Putamen (tissue), 1 donor: Measurements from ENCODE around the gene TTC31.
"Not testable (repeated sequence)": the region's sequence is repeated elsewhere in the genome, so short reads cannot be mapped to it uniquely, and the experiment has no call there.

Source experiments
- DNase-seq: peaks from one replicate; pipeline ENCODE4 v3.0.0-alpha.2; 2016; ENCODE audit warnings: low spot score

Gene TTC31

DNA sequence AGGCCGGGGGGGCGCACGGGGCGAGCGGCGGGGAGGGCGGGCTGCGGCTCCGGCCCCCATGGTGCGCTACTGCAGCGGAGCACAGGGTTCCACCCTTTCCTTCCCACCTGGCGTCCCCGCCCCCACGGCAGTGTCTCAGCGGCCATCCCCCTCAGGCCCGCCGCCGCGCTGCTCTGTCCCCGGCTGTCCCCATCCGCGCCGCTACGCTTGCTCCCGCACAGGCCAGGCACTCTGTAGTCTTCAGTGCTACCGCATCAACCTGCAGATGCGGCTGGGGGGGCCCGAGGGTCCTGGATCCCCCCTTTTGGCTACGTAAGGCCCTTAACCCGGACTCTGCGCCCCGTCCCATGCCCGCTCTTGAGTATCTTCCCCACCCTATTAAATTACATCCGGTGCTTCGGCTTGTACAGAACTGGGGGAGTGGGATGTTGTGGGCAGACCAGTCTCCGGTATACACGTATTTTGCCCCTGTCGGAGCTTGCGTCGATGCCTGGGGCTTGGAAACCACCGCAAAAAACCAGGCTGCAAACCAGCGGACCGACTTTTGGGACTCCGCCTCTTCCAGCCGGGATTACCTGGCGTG is 25.2 kb upstream of the TTC31 start:
- DNase-seq: no peak

DNA sequence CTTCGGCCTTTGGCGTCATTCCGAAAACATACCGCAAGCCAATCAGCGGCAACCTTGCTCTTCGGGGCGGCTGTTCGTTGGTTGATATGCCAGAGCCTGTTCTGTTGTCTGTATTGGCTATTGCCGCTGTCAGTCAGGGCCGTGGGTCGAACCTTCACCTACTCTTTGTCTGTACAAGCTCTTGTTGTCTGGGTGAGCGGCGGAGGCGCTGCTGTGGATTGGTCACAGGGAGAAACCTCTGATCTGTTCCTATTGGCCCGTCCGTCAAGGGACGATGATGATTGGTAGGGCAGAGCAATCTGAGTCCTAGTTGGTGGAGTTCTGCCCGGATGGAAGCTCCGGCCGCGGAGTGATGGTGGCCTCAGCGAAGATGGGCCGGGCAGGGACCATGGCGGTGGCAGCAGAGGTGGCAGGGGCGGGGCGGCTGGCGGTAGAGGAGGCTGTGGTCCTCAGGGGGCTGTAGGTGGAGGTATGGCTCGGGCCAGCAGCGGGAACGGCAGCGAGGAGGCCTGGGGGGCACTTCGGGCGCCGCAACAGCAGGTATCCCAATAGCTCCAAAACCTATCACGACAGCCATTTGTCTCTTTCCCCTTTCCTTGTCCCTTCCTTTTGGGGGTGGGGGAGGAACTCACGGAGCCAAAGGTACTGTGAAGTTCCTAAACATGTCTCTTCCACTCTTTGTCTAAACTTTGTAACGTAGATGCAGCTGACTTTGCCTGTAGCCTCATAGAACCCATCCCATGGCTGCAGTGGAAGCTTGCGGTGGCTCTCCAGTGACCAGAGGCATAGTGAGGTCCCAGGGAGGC is 24.5 kb upstream of the TTC31 start, which contains the start of gene WBP1:
Gene WBP1, plus strand, starts transcription at position 307 of the 806 bp plus-strand sequence. Its CDS starts 165 bp downstream, at position 472.
- DNase-seq: peak; percentile 100

DNA sequence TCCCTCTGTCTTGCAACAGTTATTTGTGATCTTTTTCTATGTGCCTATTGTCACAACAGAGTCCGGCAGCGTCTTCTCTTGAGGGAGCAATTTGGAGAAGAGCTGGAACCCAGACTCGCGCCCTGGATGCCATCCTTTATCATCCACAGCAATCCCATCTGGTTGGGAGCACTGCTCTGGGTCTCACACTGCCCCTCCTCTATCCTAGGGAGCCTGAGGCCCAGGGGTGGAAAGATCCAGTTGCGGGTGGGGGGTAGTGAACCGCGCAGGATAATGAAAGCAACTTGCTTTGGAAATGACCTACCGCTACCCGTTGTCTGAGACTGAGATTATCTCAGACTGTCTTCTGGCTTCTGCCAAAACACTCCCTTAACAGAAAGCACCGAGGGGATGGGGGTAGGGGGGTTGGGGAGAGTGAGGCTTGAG is 23.9 kb upstream of the TTC31 start:
- DNase-seq: no peak

DNA sequence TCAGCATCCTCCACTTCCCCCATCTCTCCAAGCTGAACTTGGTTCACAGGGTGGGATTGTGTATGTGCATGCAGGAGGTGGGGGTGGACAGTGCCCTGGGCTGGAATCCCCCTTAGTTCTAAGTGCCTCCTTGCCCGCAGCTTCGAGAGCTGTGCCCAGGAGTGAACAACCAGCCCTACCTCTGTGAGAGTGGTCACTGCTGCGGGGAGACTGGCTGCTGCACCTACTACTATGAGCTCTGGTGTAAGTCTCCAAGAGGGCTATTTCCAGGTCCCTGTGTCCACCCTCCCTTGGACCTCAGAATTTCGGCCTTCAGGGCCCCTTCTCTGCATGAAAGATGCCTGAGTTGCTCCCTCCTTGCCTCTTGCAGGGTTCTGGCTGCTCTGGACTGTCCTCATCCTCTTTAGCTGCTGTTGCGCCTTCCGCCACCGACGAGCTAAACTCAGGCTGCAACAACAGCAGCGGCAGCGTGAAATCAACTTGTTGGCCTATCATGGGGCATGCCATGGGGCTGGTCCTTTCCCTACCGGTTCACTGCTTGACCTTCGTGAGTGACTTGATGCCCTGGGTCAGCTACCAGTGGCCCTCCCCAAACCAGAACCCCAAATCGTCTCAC is 23.3 kb upstream of the TTC31 start:
- DNase-seq: not testable (repeated sequence)

DNA sequence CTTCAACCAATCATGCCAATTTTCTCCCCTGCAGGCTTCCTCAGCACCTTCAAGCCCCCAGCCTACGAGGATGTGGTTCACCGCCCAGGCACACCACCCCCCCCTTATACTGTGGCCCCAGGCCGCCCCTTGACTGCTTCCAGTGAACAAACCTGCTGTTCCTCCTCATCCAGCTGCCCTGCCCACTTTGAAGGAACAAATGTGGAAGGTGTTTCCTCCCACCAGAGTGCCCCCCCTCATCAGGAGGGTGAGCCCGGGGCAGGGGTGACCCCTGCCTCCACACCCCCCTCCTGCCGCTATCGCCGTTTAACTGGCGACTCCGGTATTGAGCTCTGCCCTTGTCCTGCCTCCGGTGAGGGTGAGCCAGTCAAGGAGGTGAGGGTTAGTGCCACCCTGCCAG is 22.7 kb upstream of the TTC31 start:
- DNase-seq: not testable (repeated sequence)

DNA sequence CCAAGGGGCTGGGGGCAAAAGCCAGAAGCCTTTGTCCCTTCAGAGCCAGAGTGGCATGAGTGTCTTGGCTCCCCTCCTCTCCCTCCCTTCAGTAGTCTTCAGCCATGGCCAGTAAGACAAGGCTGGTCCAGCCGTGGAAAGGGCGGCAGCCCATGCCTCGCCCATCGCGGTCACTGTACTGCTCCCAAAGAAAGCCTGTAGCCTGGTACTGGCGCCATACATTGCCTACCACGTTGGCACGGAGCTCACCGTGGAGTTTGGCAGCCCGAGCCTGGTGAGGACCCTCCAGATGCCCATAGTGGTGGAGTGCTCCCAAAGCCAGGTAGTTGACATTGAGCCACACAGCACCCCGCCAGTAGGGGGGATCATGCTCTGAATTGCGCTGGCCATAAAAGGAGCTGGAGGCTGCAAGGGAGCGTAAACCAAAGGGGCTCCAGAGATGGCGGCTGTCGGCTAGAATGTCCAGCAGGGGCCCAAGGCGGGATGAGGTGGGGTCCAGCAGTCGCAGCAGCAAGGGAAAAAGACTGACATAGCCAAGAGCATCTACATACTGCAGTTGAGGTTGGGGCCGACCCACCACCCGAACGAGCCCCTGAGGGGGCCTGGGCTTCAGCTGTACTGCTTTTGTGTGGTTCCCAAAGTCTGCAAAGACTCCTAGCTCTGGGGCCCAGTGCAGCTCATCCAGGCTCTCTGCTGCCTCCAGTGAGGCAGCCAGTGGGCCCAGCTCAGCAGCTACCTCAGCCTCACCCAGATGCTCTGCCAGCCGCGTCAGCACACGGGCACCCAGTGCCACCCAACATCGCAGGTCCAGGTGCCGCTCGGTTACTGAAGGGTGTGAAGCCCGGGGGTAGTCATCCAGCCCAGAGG is 21.5 kb upstream of the TTC31 start:
- no peak for DNase-seq

DNA sequence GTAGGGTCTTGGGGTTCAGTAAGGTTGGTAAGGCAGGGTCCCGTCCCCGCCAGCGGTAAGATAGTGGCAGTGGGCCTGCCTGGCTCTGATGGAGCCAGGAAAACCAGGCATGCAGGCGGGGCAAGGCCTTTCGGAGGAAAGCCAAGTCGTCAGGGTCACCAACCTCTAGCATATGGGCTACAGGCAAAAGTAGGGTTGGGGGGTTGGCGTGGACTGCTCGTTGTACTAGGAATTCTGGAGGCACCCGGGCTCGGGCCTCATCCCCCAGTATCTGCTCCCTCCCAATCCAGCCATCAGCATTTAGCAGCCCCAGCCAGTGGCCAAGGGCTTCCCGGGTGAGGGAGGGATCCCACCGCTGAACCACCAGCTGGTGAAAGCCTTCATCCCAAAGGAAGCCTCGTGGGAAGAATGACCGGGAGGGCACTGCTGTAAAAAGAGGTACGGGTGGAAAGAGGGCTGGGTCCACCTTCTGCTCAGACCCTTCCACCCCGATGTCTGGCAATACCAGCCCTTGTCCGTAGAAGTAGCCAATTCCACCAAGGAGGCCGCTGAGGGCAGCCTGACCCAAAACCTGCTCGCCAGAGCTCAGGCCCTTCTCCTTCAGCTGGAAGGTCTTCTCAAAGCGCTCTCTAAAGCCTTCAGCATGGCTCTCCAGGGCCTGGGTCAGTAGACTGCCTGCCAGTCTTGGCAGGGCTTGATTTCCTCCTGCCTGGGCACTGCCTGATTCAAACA is 20.7 kb upstream of the TTC31 start:
- no peak for DNase-seq

DNA sequence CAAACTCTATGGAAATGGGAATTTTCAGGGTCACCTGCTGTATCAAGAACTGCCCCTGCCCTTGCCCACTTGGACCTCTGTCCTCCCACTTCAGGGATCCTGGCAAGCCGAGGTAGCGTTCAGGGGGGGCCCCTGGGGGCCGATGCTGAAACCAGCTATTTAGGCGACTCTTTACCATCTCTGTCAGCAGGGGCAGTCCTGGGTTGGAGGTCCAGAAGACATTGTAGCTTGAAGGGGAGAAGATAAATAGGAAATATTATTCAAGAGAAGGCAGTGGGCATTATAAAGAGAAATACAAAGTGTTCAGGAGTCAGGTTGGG is 20.1 kb upstream of the TTC31 start:
- DNase-seq: no peak

DNA sequence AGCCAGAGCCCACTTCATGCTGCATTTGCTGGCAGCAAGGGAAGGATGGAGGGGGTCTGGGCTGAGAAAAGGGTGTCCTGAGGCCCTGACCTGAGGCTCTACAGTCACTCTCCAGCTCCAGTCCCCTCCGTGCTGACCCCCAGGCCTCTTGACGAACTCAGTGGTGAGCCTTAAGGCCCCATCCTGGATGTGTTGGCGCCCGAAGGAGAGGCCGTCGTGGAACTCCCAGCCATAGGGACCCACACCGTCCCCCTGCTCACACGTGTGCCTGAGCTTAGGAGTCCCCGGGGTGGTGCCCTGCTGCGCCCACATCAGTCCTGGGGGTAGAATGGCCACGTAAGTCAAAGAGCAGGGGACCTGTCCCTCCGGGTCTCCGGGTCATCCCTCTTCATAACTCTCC is 18.5 kb upstream of the TTC31 start:
- DNase-seq: no peak

DNA sequence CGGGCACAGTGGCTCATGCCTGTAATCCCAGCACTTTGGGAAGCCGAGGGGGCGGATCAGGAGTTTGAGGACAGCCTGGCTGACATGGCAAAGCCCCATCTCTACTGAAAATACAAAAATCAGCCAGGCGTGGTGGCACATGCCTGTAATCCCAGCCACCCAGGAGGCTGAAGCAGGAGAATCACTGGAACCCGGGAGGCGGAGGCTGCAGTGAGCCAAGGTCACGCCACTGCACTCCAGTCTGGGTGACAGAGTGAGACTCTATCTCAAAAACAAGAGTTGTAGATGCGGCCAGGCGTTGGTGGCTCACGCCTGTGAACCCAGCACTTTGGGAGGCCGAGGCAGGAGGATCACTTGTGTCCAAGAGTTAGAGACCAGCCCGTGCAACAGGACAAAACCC is 12.1 kb upstream of the TTC31 start:
- not testable (repeated sequence) for DNase-seq

DNA sequence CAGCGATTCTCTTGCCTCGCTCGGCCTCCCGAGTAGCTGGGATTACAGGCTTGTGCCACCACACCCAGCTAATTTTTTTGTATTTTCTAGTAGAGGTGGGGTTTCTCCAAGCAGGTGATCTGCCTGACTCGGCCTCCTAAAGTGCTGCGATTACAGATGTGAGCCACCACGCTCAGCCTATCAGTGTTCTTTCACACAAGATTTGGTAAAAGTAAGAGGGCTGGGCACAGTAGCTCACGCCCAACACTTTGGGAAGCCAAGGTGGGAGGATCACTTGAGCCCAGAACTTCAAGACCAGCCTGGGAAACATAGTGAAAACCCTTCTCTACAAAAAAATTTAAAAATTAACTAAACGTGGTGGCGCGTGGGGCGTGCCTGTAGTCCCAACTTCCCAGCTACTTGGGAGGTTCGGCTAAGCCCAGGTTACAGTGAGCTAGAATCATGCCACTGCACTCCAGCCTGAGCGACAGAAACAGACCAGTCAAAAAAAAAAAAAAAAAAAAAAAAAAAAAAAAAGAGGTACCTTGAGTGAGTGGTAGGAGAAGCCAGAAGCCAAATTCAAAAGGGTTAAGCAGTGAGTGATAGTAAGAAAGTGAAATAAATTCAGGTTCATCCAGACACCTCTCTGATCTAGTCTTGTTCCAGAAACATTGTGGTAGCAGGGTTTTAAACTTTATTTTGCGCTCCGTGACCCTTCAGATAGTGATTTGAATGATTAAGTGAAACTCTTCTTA is 11.4 kb upstream of the TTC31 start:
- no peak for DNase-seq

DNA sequence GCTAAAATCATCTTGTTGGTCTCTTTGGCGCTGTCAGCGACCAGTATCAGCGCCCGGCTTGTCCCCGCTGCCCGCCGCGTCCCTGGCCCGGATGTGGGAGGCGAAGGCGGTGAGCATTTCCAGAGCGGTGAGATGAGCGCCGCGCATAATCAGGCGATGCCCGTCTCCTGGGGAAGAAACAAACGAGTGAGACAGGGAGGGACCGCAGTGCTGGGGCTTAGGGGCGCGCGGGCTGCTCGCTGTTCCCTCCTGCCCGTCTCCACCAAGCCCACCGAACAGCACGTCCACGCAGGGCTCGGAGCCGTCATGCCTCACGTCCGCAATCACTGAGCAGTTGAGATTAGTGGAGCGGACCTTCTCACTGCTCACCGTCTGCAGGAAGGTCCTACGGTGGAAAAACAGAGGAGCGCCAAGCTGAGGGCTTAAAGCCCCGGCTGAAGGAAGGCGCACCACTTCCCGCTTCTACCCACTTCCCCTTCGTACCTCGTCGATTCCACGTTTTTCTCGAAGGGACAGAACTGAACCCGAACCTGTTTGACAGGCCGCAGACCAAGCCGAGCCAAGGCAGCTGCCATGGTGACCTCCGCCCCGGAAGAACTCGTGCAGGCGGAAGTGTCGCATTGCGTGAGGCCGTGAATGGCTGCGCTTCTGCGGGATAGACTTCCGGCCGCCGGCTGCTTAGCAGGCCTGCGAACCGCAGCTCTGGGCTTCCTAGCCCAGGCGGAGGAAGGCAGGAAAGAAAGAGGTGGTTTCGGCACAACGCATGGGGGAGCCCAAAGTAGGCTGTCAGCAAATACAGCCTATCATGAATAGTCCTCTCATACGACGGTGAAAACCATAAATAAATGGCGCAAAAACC is 10.6 kb upstream of the TTC31 start, which contains the start of gene MRPL53:
Gene MRPL53, minus strand, starts transcription at position 595 of the 859 bp plus-strand sequence. Its CDS starts 20 bp downstream, at position 575.
- peak; percentile 95 for DNase-seq

DNA sequence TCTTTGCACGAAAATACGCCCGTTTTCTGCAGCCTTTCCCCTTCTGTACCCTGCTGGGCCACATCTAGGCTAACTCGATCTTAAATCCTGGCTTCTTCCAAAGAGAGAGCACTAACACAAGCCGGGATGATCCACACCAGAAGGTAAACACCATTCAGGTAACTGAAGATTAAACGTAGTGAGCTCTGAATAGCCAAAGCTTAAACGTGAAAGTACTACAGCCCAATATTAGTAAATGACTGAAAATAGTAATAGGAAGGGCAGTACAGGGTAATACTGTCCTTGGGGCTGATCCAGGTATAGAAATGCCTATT is 10.0 kb upstream of the TTC31 start:
- DNase-seq: no peak

DNA sequence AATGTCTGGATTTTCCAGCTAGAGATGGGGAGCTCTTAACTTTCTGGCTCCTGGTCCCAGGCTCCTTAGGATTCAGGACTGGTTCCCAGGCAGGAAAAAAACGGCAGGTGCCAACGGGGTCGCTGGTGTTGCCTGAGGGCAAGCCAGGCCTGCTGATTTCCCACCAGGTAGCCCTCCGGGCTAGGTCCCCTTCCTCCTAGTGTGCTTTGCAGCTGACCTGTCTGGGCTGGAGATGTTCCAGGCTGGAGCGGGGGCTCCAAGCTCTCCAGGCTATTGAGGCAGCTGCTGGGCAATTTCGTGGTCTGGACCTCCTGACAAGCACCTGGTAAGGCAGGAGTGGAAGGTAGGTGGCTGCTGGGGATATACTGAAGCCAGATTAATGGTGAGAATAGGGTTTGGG is 8.4 kb upstream of the TTC31 start:
- DNase-seq: no peak

DNA sequence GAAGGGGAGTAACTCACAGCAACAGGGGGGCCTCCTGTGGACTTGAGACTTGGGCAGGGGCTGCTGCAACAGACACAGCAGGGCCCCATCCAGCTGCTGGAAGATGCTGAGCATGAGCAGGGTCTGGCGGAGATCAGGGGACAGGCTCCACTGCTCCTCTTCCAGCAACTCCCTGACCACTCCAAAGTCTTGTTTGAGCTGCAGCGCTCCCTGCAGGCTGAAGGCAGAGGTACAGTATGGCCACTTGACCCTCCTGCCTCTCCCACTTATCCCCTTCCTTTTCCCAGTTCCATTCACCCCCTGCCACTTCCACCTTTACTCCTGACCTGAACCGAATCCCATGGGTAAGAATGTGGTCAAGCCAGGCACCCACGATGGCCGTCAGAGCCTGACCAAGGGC is 8.0 kb upstream of the TTC31 start:
- no peak for DNase-seq

DNA sequence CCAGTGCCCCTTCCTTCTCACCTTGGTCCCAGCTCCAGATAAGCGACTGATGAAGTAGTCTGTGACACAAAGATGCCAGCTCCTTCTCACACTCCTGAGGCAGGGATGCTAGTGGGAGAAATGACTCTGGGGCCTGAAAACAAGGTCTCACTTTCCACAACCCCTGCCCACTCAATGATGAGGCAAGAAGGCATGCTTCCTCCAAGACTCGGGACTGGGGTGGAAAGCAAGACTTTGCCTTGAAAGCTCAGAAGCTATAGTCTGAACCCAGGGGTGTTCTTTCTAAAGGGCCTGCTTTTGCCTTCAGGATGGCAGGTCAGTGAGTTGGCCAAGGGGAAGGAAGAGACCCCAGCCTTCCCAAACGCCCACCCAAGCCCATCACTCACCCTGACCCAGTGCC is 1.4 kb upstream of the TTC31 start:
- DNase-seq: no peak

DNA sequence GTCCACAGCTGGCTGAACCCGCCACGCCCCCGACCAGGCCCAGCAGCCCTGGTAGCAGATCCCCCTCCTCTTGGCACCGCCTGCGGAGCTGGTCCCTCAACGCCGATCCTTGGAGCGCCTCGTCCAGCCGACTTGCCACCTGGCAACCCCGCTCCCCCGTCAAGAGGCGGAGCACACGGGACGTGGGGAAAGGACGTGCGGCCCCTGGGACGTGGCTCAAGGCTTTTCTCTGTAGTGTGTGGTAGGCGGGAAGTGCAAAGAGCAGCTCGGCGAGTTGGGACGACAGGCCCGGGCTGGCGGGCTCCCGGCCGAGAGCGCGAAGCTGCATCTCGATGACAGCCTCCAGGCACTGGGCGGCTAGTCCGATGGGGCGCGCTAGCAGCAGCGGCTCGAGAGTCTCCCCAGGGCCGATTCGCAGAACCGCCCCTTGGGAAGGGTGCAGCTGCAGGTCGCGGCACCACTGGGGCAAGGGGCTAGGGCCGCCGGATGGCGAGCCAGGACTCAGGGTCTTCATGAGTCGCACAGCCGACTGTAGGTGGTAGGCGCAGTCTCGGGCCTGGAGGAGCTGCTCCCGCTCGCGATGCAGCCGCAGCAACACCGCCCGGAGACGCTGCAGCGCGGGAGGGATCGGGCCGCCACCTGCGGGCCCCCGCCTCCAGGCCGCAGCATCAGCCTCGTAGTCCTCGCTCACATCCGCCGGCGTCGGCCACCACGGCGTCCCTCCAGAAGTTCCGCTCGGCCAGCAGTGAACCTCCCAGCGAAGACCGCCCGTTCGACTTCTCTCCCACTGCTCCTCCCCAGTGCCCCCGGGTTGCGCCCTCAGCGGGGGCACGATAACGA is 700 bp upstream of the TTC31 start:
- DNase-seq: no peak

DNA sequence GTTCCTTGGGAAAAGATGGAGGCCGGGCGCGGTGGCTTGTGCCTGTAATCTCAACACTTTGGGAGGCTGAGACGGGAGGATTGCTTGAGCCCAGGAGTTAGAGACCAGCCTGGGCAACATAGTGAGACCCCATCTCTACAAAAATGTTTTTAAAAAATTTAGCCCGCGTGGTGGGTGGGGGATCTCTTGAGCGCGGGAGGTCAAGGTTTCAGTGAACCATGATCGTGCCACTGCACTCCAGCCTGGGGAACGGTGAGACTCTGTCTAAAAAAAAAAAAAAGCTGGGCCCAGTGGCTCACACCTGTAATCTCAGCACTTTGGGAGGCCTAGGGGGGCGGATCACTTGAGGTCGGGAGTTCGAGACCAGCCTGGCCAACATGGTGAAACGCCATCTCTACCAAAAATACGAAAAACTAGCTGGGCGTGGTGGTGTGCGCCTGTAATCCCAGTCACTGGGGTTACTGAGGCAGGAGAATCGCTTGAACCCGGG is 839 bp downstream of the TTC31 start:
- DNase-seq: not testable (repeated sequence)

DNA sequence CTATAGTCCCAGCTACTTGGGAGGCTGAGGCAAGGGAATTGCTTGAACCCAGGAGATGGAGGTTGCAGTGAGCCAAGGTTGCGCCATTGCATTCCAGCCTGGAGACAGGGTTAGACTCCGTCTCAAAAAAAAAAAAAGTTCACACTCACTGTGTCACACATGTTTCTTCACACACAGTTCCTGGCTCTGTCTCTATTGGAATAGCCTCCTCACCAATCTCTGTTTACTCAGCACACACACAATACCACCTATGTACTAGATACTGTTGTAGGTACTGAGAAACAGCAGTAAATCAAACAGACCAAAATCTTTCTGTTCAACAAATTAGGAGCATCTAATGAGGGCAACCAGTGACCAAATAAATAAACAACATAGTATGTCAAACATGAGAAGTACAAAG is 3.3 kb downstream of the TTC31 start:
- DNase-seq: no peak
